Body of pancreas (tissue), 4 donors: Measurements from ENCODE around the gene TARS3. TPM values are rescaled to one million over a fixed set of nuclear protein-coding genes. Genes with fewer than 3 reads are reported as not detected.

Experiments
- ATAC-seq: fragments of 150-250 bp; one replicate; pipeline ENCODE4 v1.9.1; 2016
- DNase-seq, 4 donors: peaks; one replicate each; pipeline ENCODE4 v3.0.0-alpha.2; 2019
- H3K27ac ChIP-seq, 4 donors: fragments of 200-600 bp; sonication (generic); 1 replicate in 3 of 4; 2 replicates in 1 of 4; pipeline versions ENCODE4 v1.5.1 to v1.6.1; 2016 to 2019; ENCODE audit warnings: mild to moderate bottlenecking in 1 of 4, mixed read lengths in 1 of 4, moderate library complexity in 1 of 4
- H3K27me3 ChIP-seq, 2 donors: fragments of 200-600 bp; sonication (generic); one replicate each; pipeline ENCODE4 v1.6.0; 2016; ENCODE audit warnings: mild to moderate bottlenecking in 1 of 2
- H3K36me3 ChIP-seq, 2 donors: fragments of 200-600 bp; sonication (generic); replicated peaks in 1 of 2; 2 replicates each; pipeline ENCODE4 v1.5.1; 2016; ENCODE audit warnings: low read depth in 2 of 2; ENCODE audit not compliant: insufficient read depth in 1 of 2
- H3K4me1 ChIP-seq: fragments of 200-600 bp; sonication (generic); one replicate; pipeline ENCODE4 v1.6.0; 2016
- H3K4me3 ChIP-seq, 2 donors: fragments of 200-600 bp; sonication (generic); 1 replicate in 1 of 2; 2 replicates in 1 of 2; pipeline ENCODE4 v1.5.1; 2016 to 2019
- H3K9me3 ChIP-seq, 3 donors: fragments of 200-600 bp; sonication (generic); 1 replicate in 2 of 3; 2 replicates in 1 of 3; pipeline ENCODE4 v1.5.1; 2016
- CTCF ChIP-seq, 7 experiments: fragments of 450-650 bp in 4 of 7; fragments of 200-600 bp in 3 of 7; sonication (generic) in 3 of 7; IDR thresholded peaks; one replicate each; pipeline ENCODE4 v1.5.1; 2016 to 2019; ENCODE audit warnings: antibody characterized with exemption in 7 of 7
- POLR2A ChIP-seq, 3 donors: fragments of 450-650 bp; IDR thresholded peaks; one replicate each; pipeline ENCODE4 v1.6.1; 2016; ENCODE audit warnings: antibody characterized with exemption in 3 of 3, mild to moderate bottlenecking in 2 of 3
- WGBS, 2 donors: methylation state at CpG; one replicate each; pipeline ENCODE4 v1.1.5; 2017; 5-methylcytosine and 5-hydroxymethylcytosine counted together
- intact Hi-C: fragments of 100-400 bp; cut with DNase I; formaldehyde crosslinking; loops from one replicate; pipeline ENCODE4 v1.15.1; 2023
- total RNA-seq, 2 donors: library from RNA; depleted of rRNA; stranded (reverse); fragments of >200 nt; gene quantifications; one replicate each; pipeline ENCODE4 v1.1.0, GENCODE V29; 2016

The TARS3 gene
- total RNA-seq, 2 donors from 2014 or later = 15.0 to 70.5 TPM

DNA sequence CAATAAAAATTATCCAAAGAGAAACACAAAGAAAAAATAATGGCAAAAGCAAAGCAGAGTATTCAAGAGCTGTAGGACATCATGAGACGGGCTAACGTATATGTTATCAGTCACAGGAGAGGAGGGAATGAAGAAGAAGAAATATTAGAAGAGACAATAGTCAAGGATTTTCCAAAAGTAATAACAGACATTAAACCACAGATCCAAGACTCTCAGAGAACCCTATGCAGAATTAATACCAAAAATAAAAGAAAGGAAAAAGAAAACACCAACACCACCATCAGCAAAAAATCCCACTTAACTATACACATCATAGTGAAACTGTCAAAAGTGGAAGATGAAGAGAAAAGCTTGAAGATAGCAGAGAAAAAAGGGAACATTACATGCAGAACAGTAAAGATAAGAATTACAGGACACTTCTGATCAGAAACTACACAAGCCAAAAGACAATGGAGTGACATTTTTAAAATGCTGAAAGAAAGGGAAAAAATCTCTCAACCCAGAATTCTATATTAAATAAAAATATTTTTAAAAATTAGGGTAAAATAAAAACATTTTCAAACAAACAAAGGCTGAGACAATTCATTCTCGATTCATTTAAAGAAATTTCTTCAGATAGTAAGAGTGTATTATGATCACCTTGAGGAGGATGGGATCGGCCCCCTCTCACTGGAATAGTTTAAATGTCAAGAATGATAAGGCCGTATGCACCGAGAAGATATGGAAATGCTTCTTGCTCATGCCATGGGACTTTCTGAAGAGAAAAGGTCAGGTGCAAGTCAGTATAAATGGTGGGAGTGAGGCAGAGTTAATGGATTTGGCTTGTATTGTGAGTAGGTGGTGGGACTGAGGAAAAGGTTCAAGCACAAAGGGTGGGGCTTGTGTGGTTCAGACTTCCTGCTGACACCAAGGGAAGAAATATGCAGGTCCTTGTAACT lies 100.6 kb downstream of the TARS3 start:
- intact Hi-C loops = no loop called here
- no peak overlapping the region for H3K27ac ChIP-seq
- 95 to 96% methylated on average over 6 of the region's 6 CpGs for WGBS, 2 donors
- ATAC-seq = no peak
- H3K9me3 ChIP-seq = no peaks in the 10 kb centered on the region
- no peaks in the 10 kb centered on the region for H3K27me3 ChIP-seq
- no peak overlapping the region for H3K4me3 ChIP-seq
- no peaks in the 10 kb centered on the region for H3K4me1 ChIP-seq
- TF ChIP-seq POLR2A (IDR thresholded peaks at IDR 0.05) (no peak), CTCF (IDR thresholded peaks at IDR 0.05) (no peak)
- DNase-seq = no peak
- no peaks in the 10 kb centered on the region for H3K36me3 ChIP-seq

GRCh38 chr15:101621961-101622360 lies 102.3 kb downstream of the TARS3 start:
- no peak overlapping the region for H3K4me3 ChIP-seq
- 87 to 90% methylated on average over 3 of the region's 3 CpGs for WGBS, 2 donors
- no peak overlapping the region for H3K27ac ChIP-seq
- TF ChIP-seq POLR2A (IDR thresholded peaks at IDR 0.05) (no peak), CTCF (IDR thresholded peaks at IDR 0.05) (no peak)
- no peaks in the 10 kb centered on the region for H3K36me3 ChIP-seq
- H3K27me3 ChIP-seq = no peaks in the 10 kb centered on the region
- no peaks in the 10 kb centered on the region for H3K9me3 ChIP-seq
- intact Hi-C loops = no loop called here
- H3K4me1 ChIP-seq = peaks cover 2% of the 10 kb centered on the region
- DNase-seq = no peak
- no peak for ATAC-seq

GRCh38 chr15:101620671-101621070 lies 103.6 kb downstream of the TARS3 start:
- ATAC-seq (no peak), DNase-seq (no peak)
- H3K36me3 ChIP-seq = no peaks in the 10 kb centered on the region
- 90 to 91% methylated on average over 10 of the region's 10 CpGs for WGBS, 2 donors
- H3K27me3 ChIP-seq = no peaks in the 10 kb centered on the region
- intact Hi-C loops = no loop called here
- H3K9me3 ChIP-seq = no peaks in the 10 kb centered on the region
- TF ChIP-seq CTCF (IDR thresholded peaks at IDR 0.05) = no peak
- TF ChIP-seq POLR2A (IDR thresholded peaks at IDR 0.05) = no peak
- no peak overlapping the region for H3K27ac ChIP-seq
- H3K4me3 ChIP-seq = no peak overlapping the region
- peaks cover 15% of the 10 kb centered on the region for H3K4me1 ChIP-seq

DNA sequence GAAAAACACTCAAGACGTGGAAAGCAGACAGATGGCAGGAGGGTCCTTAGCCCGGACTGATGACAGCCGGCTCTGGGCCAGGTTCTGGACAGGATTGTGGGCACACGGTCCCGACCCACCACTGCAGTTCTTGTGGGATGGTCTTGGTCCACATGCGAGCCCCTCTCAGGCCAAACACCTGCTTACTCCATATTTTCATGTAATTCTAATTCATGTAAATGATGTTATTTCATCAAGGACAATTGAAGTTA lies 104.7 kb downstream of the TARS3 start:
- Histone ChIP-seq H3K27ac (no peak overlapping the region), H3K4me3 (no peak overlapping the region), H3K27me3 (no peaks in the 10 kb centered on the region), H3K4me1 (peaks cover 21% of the 10 kb centered on the region), H3K36me3 (no peaks in the 10 kb centered on the region), H3K9me3 (no peaks in the 10 kb centered on the region)
- no peak for TF ChIP-seq POLR2A (IDR thresholded peaks at IDR 0.05)
- TF ChIP-seq CTCF (IDR thresholded peaks at IDR 0.05) = no peak
- WGBS, 2 donors = 88 to 93% methylated on average over 6 of the region's 6 CpGs
- DNase-seq (no peak), ATAC-seq (no peak)
- intact Hi-C loops = no loop called here
